Activated T-cell treated with anti-CD3 and anti-CD28 coated beads for 4 hours (primary cell): Measurements from ENCODE around the gene KIF26B.
"Not testable (repeated sequence)": the region's sequence is repeated elsewhere in the genome, so short reads cannot be mapped to it uniquely, and the experiment has no call there.

Experiments
- DNase-seq: peaks from one replicate; pipeline ENCODE4 v3.0.0-alpha.2; 2020

KIF26B gene

DNA sequence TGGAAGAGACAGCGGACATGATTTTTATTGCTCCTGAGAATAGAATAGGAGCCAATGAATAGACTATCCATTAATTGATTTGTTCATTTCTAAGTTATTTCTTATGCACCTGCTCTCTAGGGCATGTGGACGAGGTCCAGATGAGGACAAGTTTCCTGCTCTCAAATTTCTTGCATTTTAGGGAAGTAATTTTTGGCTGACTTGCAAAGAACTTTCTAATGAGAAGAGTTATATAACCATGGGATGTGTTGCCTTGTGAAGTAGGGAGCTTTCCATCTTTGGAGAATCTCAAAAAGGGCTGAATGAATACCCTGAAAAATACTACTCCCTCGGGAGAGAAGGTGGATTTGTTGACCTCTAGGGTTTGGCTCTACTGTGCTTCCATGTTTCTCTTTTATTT, 243.0 kb downstream of the KIF26B start:
- DNase-seq = no peak

DNA sequence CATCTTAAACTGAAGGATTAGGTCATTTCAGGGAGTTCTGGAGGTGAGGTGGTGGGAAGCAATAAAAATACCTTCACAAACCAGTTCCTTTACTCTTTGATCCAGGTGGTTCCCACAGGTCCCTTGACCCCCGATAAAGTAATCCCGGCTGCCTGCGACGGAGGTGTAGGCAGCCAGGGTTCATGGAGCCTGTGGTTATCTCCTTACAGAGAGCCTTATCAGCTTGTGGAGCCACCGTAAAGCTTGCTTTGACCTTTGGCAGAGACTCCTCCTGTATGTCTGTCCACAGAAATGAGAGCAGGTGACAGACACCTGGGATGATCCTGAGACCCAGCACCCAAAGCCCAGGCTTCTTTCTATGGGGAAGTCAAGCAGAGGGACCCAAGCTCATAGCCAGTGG, 243.4 kb downstream of the KIF26B start:
- no peak for DNase-seq

DNA sequence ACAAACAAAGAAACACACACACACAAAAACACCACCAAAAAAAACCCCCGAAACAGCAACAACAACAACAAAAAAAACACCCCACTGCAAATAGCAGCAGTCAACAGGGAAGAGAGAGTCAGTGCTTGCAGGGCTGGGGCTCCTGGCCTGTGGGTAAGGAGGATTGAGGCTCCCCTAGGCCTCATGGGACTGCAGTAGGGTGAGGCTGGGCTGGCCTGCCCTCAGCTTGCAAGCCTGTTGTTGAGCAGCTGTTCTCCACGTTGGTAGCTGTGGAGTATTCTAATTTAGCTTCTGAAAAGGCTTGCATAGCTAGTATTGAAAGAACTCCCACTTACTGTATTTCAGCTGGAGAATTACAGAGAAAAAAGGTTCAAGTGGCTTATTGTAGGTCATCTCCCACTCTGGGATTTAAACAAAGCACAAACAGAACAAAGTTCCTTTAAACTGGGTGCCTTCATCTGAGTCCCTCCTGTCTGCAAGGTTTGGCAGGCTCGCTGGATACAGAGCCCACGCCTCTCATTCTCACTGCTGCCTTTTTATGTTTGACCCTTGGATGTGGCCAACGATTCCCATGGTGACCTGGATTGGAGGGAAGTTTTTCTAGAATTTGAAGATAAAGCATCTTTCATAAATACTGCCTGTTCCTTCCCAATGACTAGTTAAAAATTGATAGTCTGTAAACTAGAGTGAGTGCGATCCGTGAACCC, 247.2 kb downstream of the KIF26B start:
- no peak for DNase-seq

DNA sequence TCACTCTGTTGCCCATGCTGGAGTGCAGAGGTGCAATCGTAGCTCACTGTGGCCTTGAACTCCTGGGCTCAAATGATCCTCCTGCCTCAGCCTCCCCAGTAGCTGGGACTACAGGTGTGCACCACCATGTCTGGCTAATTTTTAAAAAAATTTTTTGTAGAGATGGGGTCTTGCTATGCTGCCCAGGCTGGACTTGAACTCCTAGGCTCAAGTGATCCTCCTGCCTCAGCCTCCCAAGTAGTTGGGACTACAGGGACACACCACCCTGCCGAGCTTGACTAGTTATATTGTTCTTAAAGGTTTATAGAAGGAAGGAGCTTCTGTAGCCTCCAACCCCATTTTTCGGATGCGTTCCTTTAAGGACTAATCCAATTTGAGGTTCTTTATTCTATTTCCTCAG, 248.2 kb downstream of the KIF26B start:
- not testable (repeated sequence) for DNase-seq

DNA sequence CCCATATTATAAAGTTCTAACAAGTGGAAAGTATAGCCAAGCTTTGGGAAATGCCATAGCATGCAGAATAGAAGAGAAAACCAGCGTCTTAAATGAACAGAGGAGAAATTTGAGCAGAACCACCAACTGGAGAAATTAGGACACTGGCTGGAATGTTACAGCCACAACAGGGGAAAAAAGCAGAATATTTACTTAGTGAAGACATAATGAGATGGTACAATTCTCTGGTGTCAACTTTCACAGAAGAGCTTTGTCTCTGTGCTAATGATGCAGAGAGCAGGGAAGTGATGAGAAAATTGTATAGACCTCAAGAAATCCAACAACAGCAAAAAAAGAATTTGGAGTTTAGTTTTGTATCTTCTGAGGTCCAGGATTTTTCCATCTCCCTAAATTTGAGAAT, 249.7 kb downstream of the KIF26B start:
- DNase-seq = no peak

DNA sequence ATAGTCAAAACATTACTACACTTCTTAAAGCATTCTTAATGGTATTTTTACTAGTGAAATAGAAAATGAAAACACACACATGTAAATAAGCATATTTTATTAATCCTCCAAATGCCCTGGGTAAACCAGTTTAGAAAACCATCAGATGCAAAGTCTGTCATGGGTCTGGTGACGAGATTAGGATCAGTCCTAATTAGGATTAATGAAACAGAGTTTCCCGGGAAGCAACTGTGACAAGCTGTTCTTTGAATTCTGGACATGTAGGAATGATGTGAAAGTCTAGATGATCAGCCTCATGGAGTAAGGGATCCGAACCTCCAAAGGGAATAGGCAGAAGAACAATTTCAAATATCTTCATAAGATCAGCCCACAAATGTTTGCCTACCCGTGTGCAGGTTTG, 250.2 kb downstream of the KIF26B start:
- no peak for DNase-seq

DNA sequence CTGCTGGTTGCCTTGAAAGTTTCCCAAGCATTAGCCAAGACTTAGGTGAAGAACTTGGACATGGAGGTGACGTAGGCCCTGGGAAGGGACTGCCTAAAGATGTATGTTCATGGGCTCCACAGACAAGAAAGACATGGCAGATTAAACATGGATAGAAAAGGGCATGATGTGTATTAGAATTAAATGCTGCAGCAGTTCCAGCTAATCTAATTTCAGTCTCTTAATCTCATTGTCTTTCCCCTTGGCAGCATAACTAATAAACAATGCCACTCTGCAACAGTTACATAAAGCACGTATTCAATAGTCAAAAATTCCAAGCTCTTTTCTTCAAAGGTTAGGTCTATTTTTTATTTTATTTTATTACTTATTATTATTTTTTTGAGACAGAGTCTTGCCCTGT, 251.6 kb downstream of the KIF26B start:
- DNase-seq = no peak

DNA sequence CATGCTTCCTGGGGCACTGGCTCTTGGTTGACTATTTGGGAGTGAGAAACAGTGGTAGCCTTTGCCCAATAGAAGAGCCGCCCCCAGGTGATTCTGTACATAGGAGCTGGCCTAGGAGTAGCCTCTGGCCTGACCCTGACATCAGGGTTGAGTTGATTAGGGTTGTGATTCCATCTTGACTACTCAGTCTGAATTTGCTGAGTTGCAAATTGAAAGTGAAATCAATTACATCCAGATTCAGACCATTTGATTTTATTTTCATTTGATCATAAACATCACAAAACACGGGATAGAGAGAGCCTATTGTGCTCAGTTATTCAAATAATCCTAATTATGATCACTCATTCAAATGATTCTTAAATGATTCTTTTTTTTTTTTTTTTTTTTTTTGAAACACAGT, 253.2 kb downstream of the KIF26B start:
- DNase-seq = no peak

DNA sequence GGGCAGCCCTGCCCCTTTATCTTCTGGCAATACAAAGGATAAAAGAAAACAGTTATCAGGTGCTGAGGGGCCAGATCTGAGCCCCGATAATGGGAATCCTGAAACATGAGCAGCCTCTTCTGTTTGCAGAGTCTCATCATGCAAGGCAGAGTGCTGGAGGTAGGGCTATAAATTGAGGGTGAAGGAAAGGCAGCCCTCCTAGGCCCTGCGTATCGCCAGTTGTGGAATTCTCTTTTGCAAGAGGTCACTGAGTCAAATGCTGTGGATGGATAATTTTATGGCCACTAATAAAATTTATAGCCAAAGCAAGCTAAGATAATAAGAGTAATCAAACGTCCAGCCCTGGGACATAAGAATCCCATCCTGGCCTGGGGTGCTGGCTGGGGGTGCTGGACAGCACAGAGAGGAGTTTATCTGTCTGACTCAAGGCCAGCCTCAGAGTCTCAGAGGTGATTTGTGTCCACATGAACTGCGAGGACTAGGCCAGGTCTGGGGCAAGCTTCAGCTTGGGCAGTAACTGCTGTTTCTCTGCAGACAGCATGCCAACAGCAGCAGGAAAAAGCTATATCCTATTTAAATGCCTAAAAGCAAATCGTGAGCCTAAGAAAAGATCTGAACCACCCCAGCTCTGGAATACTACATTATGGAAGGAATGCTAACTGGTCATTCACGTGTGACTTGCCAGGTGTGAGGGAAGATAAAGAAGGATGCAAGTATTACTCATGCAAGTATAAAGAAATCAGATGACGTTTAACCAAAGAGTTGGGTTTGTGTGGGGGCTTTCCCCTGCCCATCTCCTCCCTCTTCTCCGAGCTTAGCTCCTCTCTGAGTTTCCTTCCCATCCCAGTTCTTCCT, 254.8 kb downstream of the KIF26B start:
- DNase-seq = no peak

DNA sequence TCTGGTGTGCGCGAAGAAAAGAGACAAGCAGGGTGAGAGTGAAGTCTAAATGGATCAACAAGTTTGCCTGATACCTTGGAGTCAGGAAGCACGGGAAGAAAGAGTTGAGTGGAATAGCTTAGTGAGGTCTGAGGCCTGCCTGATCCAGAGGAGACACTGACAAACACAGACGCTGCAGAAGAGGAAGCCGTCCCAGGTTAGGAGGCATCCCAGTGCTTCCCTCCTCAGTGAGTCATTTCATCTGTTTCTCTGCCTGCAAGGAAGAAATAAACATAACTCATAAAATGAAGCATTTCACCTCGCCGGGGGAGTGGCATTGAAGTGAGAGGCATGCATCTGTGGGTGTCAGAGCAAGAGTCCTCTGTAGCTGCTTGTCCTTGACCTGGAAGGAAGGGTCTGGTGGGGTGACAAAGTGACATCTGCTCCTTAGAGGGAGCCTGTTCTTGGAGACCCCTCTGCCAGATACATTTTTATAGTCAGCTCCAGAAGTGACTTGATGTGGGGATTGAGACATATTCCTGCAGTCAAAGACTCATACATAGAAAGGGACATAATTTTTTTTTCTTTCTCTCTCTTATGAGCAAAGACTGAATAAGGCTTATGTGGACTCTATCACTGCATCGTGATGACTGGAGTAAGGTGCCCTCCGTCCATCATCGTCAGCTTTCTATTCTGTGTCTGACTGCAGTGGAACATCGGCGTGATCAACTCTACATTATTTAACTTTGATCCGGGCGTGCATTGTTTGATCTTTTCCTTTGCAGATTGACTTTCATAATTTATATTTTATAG, 256.7 kb downstream of the KIF26B start:
- DNase-seq = no peak

DNA sequence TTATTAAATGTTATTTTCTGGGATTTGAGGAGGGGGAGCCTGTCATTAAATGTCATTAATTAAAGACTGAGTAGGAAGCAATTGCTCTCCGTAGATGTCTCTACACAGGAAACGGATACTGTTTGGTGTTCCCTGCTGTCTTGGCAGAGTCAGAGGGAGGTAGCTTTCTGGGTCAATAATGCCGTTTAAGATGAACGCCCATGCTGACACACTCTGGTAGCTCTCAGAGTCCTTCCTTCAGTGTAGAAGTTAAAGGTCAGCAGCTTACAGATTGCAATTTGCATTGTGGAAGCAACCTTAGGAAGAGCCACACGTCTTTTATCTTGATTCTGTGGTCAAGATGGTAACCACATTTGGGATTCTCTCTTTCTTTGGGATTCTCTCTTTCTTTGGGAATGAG, 257.5 kb downstream of the KIF26B start:
- no peak for DNase-seq

DNA sequence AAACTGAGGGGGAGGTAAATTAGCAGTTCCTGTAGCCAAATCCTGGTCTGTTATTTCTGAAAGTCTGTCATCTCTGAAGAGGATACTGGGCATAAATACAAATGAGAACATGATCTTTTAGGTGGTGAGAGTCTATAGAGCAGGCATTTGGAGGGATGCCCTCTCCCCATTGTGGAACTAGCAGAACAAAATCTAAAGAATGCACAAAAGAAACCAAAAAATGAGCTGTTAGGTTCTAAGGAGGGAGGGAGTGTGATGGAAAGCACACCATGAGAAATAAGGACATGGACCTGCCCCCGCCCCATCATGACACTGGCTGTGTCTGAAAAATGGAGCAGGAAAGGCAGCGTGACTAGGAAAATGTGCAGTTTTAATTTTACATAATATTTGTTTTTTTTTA, 262.0 kb downstream of the KIF26B start:
- no peak for DNase-seq

DNA sequence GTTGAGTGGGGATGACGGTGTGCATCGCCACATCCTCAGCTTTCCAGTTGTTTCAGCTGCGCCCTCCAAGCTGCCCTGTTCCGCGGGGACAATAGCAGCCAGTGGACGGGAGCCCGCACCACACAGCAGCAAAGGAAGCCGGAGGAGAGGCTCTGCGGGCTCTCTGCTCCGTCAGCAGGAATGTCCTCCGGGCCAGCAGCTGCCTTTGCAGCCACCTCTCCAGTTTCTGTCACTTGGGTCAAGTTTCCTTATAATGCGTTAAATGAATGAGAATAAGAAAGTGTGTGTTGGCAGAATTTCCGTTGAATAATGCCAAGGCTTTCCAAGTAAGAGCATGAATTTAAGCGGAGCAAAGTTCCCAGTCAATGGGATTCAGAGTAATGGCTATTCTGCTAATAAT, 263.3 kb downstream of the KIF26B start:
- no peak for DNase-seq

DNA sequence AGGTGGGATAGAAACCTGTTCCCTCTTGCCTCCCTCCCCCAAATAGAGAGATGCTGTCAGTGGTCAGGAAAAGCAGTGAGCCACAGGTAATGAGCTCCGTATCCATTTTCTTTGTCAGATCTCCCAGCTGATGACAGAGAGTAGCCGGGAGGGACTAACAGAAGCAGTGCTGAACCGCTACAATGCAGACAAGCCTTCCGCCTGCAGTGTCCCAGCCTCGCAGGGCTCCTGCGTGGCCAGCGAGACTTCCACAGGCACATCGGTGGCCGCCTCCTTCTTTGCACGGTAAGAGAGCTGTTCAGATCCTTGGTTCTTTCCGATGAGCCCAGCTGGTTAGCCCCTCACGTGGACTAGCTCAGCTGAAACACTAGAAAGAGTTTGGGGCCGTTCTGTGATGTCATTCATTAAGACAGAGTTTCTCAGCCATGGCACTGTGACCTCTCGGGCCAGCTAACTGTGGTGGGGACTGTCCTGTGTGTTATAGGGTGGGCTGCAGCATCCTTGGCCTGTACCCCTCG, 264.7 kb downstream of the KIF26B start:
- no peak for DNase-seq

DNA sequence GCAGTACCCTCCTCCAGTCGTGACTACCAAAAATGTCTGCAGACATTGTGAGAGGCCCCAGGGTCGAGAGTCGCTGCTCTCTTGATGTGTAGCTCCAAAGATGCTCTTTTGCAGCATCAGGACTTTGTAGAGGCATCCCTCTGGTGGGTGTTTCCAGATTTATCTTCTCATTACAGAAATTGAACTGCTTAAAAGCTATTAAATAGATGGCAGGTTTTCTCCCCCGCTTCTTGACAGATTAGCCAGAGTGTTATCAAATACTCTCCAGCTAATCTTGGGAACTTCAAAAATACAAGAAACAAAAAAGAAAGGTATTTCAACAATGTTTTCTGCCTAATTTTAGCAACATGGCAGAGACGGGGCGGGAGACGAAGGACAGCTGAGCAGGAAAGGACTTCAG, 265.2 kb downstream of the KIF26B start:
- DNase-seq = no peak

DNA sequence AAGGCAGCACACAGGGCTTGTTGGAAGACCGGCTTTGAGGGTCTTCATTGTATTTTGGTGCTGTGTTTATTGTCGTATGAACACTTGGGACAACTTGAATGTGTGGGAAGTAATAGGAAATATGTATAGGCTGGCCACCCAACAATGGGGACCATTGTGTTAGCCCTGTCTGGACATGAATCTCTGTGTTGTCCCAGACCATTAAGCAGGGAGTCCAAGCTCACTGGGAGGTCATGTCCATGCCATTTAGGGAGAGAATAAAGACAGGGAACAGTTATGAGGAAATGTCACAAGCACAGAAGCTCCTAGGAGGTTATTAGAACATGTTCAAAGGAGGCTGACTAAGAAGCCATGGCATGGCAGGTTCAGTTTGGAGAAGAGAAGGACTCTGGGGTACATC, 266.1 kb downstream of the KIF26B start:
- DNase-seq = no peak

DNA sequence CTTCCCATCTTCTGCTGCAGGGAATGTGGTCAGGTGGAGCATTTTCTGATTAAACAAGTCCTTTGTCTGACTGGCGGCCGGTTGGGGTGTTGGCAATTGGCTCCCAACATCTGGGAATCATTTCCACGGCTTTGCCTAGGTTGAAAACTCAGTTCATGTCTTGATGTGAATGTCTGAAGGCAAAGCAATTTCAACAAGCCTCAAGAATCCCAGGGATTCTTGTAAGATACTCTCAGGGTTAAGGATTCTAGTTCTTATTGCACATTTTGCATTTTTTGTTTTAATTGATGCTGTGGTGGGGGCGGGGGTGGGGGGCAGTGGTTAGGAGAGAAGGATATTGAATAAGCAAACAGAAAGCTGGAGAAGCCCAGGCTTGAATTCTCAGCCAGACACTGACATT, 273.9 kb downstream of the KIF26B start:
- no peak for DNase-seq

DNA sequence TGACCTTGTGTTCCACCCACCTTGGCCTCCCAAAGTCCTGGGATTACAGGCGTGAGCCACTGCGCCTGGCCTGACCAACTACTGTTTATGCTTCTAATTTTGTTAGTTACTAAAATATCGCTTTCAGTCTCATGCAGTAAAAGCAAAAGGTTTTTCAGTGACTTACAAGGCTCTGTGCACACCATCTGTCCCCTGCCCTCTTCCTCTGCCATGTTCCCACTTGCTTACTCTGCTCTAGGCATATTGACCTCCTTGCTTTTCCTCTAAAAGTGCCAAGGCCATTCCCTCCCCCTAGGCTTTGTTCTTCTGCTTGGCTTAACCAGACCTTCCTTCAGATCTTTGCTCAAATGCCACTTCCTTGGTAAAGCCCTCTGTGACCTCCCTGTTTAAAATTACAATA, 276.9 kb downstream of the KIF26B start:
- no peak for DNase-seq

DNA sequence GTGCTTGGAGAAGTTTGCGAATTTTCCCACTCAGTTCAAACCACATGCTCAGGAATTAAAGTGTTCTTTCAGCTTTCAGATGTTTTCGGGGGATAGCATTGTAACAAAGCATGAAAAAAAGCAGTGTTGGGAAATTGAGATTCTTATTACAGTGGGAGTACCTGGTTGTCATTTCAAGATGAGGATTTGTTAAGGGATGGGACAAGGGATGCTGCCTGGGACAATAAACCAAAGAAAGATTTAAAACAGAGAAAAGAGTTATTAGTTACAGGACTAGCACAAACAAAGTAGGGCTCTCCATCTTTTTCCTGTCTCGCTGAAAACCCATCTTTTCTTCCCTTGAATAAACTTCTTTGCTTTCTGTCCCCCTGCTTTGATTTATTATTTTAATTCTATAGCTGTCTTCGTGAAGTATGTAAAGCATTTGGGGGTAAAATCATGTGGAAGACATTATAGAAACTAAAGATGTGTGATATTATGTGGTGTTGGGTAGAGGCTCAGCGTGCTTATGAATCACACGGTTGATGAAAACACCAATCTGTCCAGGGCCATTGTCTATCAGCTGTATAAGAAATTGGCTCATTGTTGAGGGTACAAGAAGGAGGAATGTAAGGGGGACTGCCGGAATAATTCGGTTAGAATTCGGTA, 277.6 kb downstream of the KIF26B start:
- DNase-seq = no peak

DNA sequence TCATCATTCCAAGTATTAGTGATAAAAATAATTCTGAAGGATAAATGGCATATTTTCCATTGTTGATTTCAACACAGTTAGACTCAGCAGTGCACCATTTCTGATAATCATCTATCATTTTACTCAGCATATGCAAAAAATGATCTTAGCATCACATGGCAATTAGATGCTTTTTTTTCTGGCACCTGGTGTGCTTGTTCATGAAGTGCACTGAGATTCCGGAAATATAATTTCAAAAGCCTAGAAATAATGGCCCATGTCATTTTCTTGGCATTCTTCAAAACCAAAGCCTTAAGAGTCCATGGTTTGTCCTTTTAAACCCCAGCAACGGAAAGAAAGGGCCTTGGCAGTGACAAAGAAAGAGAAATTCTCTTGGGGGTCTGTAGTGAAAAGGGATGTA, 278.8 kb downstream of the KIF26B start:
- DNase-seq = no peak

DNA sequence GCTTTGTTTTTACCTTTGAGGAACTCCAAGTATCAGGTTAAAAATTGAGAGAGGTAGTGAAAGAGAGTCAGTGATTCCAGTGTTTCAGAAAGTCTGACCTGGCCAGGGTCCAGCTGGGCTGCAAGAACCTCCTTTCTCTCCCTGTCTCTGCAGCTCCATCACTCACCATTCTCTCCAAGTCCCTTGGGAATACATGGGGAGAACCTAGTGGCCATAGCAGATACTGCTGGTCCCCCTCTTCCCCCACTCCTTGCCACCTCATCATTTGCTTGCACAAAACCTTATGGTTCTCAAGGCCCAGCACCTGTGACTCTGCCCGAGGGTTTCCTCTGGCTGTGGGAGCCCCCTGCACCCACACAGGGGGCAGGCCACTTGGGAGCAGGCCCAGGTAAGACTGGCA, 279.5 kb downstream of the KIF26B start:
- DNase-seq = no peak

DNA sequence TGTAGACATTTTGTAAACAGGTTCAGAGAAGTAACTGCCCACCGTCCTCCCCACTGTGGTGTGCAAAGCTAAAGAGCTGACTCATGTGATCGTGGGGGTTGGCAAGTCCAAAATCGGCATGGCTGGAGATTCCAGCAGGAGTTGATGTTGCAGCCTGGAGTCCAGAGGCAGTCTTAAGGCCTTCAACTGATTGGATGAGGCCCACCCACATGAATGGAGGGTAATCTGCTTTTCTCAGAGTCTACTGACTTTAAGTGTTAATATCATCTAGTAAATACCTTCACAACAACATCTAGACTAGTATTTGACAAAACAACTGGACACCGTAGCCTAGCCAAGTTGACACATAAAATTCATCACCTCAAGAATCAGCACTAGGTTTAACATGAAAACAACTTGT, 281.6 kb downstream of the KIF26B start:
- no peak for DNase-seq
